GM12865 (cell line): ENCODE measurements around the gene KCTD18.

Experiments used
- DNase-seq: peaks from one replicate; pipeline ENCODE4 v3.0.0; 2010; ENCODE audit warnings: low read depth
- H3K4me3 ChIP-seq: 2 replicates; pipeline ENCODE4 v1.5.1; 2011; ENCODE audit warnings: mild to moderate bottlenecking, low read depth, low read length, control low read depth
- TF ChIP-seq, protein P1 (sequence below): IDR thresholded peaks from 2 replicates; pipeline ENCODE4 v1.5.1; 2011; ENCODE audit warnings: low read length, control low read depth, low read depth, inconsistent platforms; ENCODE audit not compliant: insufficient read depth; ENCODE audit errors: missing control alignments

Gene KCTD18

GRCh38 chr2:200507179-200507578 lies 2.7 kb downstream of the KCTD18 start:
- H3K4me3 ChIP-seq, result no peak overlapping the region
- DNase-seq, result no peak
- TF ChIP-seq, protein P1, sequence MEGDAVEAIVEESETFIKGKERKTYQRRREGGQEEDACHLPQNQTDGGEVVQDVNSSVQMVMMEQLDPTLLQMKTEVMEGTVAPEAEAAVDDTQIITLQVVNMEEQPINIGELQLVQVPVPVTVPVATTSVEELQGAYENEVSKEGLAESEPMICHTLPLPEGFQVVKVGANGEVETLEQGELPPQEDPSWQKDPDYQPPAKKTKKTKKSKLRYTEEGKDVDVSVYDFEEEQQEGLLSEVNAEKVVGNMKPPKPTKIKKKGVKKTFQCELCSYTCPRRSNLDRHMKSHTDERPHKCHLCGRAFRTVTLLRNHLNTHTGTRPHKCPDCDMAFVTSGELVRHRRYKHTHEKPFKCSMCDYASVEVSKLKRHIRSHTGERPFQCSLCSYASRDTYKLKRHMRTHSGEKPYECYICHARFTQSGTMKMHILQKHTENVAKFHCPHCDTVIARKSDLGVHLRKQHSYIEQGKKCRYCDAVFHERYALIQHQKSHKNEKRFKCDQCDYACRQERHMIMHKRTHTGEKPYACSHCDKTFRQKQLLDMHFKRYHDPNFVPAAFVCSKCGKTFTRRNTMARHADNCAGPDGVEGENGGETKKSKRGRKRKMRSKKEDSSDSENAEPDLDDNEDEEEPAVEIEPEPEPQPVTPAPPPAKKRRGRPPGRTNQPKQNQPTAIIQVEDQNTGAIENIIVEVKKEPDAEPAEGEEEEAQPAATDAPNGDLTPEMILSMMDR, result no peak

- DNase-seq, result no peak
- H3K4me3 ChIP-seq, result no peak overlapping the region
- TF ChIP-seq, protein P1, result no peak
Observed at GRCh38 chr2:200506679-200507078, 3.2 kb downstream of the KCTD18 start.

- no peak overlapping the region for H3K4me3 ChIP-seq
- TF ChIP-seq, protein P1, result no peak
- no peak for DNase-seq
Observed at GRCh38 chr2:200502196-200502595, 7.7 kb downstream of the KCTD18 start.

DNA sequence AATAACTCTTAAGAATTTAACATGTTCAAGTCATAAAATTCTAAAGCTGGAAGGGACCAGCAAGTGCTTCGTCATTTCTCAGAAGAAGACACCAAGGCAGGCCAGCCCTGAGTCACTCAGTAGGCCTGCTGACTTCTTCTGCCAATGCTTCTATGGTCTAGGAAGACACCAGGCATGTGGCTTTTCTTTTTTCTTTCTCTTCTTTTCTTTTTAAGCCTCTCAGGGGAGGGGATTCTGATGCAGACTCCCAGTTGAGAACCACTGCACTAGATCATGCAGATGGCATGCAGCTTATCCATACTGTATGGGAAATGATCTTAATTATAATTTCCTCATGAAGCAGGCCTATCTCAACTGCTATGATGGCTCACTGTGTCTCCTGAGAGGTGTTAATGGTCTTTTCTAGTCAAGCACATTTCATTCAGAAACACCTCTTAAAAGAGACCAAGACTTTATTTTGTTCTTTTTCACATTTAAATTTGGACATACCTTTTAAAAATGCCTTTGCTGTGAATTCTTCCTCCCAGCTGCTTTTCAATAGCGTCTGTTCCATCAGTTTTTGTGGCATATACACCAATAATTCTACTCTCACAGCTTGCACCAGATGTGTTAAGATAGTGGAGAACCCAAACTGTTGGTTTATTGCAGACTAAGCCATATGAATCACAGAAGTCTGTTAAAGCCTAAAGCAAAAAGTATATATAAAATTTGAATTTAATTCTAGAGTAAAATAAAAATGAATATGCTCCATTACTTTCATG lies 11.3 kb downstream of the KCTD18 start:
- TF ChIP-seq, protein P1, result no peak
- no peak overlapping the region for H3K4me3 ChIP-seq
- DNase-seq, result no peak

- TF ChIP-seq, protein P1, result no peak
- no peak overlapping the region for H3K4me3 ChIP-seq
- DNase-seq, result no peak
Observed at GRCh38 chr2:200496696-200497095, 13.2 kb downstream of the KCTD18 start.

DNA sequence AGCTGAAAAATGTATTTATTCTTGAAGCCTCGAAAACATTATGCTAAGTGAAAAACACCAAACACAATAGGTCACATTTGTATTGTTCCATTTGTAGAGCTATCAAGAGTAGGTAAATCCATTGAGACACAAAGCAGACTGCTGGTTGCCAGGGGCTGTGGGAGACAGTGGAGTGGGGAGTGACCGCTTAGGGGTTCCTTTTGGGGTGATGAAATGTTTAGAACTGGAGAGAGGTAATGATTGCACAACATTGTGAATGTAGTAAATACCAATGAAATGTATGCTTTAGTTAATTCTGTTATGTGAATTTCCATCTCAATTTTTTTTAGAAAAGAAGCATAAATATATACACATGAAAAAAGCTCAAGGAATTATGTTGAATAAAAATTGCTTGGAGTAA lies 15.8 kb downstream of the KCTD18 start:
- TF ChIP-seq, protein P1, result no peak
- H3K4me3 ChIP-seq, result no peak overlapping the region
- DNase-seq, result no peak

GRCh38 chr2:200492656-200493055 lies 17.2 kb downstream of the KCTD18 start:
- H3K4me3 ChIP-seq, result no peak overlapping the region
- TF ChIP-seq, protein P1, result no peak
- no peak for DNase-seq
